Fibroblast of villous mesenchyme (primary cell): ENCODE measurements around the gene CDH22. TPM values are rescaled to one million over a fixed set of nuclear protein-coding genes. Genes with fewer than 3 reads are reported as not detected.

Experiments
- DNase-seq: peaks from one replicate; pipeline ENCODE4 v3.0.0-alpha.2; 2010; ENCODE audit warnings: low read depth
- H3K4me3 ChIP-seq: 2 replicates; pipeline ENCODE4 v1.5.1; 2011; ENCODE audit warnings: low read depth, mild to moderate bottlenecking, low read length
- total RNA-seq: library from RNA; depleted of rRNA; stranded (reverse); fragments of >200 nt; gene quantifications from 2 replicates; pipeline ENCODE4 v1.2.3, GENCODE V29; 2012
- TF ChIP-seq, protein P1 (sequence below): IDR thresholded peaks from 2 replicates; pipeline ENCODE4 v1.5.1; 2012; ENCODE audit warnings: low read depth, mild to moderate bottlenecking, low read length; ENCODE audit not compliant: insufficient read depth

Gene CDH22
- total RNA-seq, 1 donor, result not detected

DNA sequence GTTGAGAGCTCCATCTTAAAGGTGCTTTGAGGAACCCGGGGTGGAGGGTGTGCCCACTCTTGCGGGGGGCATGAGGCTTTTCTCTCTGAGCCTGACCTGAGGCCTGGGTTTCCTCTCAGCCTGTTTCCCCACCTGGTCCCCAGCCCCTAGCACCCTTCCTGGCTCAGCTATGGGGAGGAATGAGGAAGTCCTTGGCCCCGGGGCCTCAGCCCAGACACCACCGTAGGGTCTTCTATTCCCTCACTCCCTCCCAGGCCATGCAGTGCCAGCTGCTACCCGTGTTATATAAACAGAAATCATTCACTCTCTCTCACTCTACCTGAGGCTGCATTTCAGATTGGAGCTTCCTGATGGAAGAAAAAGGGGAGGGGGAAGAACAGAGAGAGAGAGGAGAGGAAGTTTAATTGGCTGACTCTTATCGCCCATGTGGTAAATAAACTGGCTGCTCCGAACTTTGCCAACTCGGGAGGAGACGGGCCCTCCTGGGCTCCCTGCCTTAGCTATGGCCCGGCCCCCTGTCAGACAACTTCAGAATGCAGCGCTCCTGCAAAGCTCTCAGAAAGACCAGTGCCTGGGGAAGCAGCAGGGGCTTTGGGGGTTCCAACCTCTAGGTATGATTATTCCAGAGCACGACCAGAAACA is 2.8 kb downstream of the CDH22 start:
- no peak overlapping the region for H3K4me3 ChIP-seq
- no peak for DNase-seq
- TF ChIP-seq, protein P1, sequence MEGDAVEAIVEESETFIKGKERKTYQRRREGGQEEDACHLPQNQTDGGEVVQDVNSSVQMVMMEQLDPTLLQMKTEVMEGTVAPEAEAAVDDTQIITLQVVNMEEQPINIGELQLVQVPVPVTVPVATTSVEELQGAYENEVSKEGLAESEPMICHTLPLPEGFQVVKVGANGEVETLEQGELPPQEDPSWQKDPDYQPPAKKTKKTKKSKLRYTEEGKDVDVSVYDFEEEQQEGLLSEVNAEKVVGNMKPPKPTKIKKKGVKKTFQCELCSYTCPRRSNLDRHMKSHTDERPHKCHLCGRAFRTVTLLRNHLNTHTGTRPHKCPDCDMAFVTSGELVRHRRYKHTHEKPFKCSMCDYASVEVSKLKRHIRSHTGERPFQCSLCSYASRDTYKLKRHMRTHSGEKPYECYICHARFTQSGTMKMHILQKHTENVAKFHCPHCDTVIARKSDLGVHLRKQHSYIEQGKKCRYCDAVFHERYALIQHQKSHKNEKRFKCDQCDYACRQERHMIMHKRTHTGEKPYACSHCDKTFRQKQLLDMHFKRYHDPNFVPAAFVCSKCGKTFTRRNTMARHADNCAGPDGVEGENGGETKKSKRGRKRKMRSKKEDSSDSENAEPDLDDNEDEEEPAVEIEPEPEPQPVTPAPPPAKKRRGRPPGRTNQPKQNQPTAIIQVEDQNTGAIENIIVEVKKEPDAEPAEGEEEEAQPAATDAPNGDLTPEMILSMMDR, result no peak

DNA sequence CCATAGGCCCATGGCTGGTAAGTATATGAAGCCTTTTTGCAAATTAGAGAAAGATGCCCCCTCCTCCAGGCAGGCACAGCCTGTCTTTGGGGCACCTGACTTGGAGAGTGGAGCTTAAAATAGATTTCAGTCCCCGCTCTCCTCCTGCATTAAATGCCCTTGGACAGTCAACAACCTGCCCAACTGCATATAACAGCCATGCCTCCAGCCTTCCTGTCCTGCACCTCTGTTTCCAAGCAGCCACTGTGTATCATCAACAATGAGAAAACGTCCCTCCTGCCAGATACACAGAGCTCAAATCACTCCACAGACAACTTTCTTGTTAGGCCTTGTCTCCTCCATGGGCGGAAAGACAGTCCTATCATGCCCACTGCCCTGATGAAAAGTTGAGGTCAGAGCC is 3.4 kb downstream of the CDH22 start:
- DNase-seq, result no peak
- TF ChIP-seq, protein P1, result no peak
- H3K4me3 ChIP-seq, result no peak overlapping the region

DNA sequence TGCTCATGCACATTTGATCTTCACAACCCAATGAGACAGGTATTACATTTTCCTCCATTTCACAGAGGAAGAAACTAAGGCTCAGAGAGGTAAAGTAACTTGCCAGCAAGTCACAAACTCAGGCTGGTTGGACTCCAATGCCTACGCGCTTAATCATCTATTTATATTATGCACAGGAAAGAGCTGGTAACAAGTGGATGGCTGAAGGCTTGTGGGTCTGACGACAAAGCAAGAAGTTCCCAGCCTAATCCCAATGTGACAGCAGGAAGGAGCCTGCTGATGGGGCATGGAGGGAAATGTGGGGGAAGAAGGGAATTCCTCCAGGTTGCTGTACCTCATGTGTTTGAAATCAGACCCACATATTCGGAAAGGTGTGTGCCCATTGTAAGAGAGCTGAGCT is 3.9 kb downstream of the CDH22 start:
- no peak for DNase-seq
- H3K4me3 ChIP-seq, result no peak overlapping the region
- TF ChIP-seq, protein P1, result no peak

DNA sequence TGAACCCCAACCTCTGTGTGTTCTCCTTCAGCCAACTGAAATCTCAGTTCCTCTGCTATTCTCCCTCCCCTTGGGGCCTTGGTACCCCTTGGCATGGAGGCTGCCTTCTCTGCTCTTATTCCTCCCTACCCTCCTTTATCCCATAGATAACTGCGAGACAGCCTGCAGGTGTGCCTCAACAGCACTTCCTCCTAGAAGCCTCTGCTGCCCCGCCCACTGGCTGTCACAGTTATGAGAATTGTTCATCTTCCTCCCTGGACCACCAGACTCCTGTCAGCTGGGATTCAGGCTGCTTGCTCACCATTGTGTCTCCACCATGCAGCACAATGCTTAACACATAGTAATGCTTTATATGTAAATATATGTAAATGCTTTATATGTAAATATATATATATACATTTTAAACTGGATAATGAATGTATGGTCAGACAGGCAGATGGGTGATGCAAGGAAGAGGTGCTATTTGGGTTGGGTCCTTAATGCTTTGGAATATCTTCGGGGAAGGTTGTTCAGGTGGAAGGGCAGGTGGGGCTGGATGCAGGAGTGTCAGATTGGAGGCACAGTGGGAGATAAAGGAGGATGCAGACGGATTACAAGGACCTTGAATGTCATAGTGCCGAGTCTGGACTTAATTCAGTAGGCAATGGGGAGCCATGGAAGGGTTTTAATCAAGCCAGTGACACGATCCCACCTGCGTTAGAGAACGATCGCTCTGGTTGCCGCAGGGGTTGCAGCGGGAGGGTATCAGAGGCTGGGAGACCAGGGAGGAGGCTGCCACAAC is 4.9 kb downstream of the CDH22 start:
- DNase-seq, result no peak

DNA sequence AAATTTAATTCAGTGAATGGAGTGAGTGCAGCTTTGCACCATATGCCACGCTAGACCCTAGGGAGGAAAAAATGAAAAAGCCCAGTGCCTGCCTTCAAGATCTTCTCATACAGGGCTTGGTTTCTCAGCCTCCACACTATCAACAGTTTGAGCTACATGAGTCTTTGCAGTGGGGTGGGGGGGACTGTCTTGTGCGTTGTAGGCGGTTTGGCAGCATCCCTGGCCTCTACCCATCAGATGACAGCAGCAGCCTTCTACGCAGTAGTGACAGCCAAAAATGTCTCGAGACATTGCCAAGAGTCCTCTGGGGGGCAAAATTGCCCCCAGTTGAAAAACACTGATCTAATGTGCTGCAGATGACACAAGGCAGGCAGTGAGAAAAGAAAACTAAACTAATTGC is 6.2 kb downstream of the CDH22 start:
- TF ChIP-seq, protein P1, result no peak
- H3K4me3 ChIP-seq, result no peak overlapping the region
- no peak for DNase-seq

More for the DNA sequence above, 4.9 kb downstream of the CDH22 start:
- no peak overlapping the region for H3K4me3 ChIP-seq
- TF ChIP-seq, protein P1, result no peak

DNA sequence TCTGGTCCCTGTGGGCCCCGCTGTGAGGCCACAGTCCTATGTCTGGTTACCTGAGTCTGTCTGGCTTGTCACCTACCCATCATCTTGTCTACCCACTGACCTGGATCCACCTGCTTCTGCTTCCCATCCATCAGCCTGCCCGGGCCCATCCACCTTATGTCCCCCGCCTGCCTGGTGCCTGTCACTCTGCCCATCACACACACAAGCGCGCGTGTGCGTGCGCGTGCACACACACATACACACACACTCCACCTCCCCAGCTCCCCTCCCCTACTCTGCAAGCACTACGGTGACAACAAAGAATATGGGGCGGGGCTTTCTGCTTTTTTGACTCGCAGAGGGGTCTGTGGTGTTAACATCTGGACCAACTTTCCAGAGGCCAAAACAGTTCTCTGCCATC is 8.0 kb downstream of the CDH22 start:
- DNase-seq, result no peak
- no peak overlapping the region for H3K4me3 ChIP-seq
- TF ChIP-seq, protein P1, result no peak
